ENCODE data around the gene LRRD1.
A peak's percentile ranks its signal among the peaks of the same experiment; 100 is the strongest.

The LRRD1 gene

GRCh38 chr7:92141161-92141560 lies 37.8 kb downstream of the LRRD1 start:
- no peak for TF ChIP-seq CTCF (conservative IDR thresholded peaks at IDR 0.05; ENCODE audit: control insufficient read depth, insufficient read depth, low read depth, low read length)
- no peak overlapping the region for H3K4me3 ChIP-seq (ENCODE audit: control insufficient read depth, low read depth, low read length)
- DNase-seq (ENCODE audit: low read depth) = no peak

GRCh38 chr7:92137557-92137956 lies 41.4 kb downstream of the LRRD1 start:
- DNase-seq (ENCODE audit: low read depth) = no peak
- no peak overlapping the region for H3K4me3 ChIP-seq (ENCODE audit: control insufficient read depth, low read depth, low read length)
- no peak for TF ChIP-seq CTCF (conservative IDR thresholded peaks at IDR 0.05; ENCODE audit: control insufficient read depth, insufficient read depth, low read depth, low read length)

GRCh38 chr7:92135052-92135889 lies 43.7 kb downstream of the LRRD1 start:
- TF ChIP-seq CTCF (conservative IDR thresholded peaks at IDR 0.05; ENCODE audit: control insufficient read depth, insufficient read depth, low read depth, low read length) = no peak
- H3K4me3 ChIP-seq (ENCODE audit: control insufficient read depth, low read depth, low read length) = peak overlapping the region; percentile 94
- DNase-seq (ENCODE audit: low read depth) = peak; percentile 46

GRCh38 chr7:92134271-92135051 lies 44.5 kb downstream of the LRRD1 start, which contains the start of gene CYP51A1:
CYP51A1 (minus strand) TSS chr7:92134477; CDS start chr7:92134364, 113 bp downstream.
- peak; percentile 92 for DNase-seq (ENCODE audit: low read depth)
- TF ChIP-seq CTCF (conservative IDR thresholded peaks at IDR 0.05; ENCODE audit: control insufficient read depth, insufficient read depth, low read depth, low read length) = no peak
- peak within 1 kb of the TSS; percentile 94 for H3K4me3 ChIP-seq (ENCODE audit: control insufficient read depth, low read depth, low read length)

GRCh38 chr7:92133737-92134270 lies 45.1 kb downstream of the LRRD1 start:
- peak; percentile 63 for DNase-seq (ENCODE audit: low read depth)
- TF ChIP-seq CTCF (conservative IDR thresholded peaks at IDR 0.05; ENCODE audit: control insufficient read depth, insufficient read depth, low read depth, low read length) = peak; percentile 69
- peak overlapping the region; percentile 94 for H3K4me3 ChIP-seq (ENCODE audit: control insufficient read depth, low read depth, low read length)

GRCh38 chr7:92133133-92133736 lies 45.7 kb downstream of the LRRD1 start:
- TF ChIP-seq CTCF (conservative IDR thresholded peaks at IDR 0.05; ENCODE audit: control insufficient read depth, insufficient read depth, low read depth, low read length) = no peak
- DNase-seq (ENCODE audit: low read depth) = no peak
- peak overlapping the region; percentile 94 for H3K4me3 ChIP-seq (ENCODE audit: control insufficient read depth, low read depth, low read length)

Data from fibroblast of mammary gland (primary cell).